Measurements from ENCODE around the gene GEMIN7. TPM values are rescaled to one million over a fixed set of nuclear protein-coding genes. Genes with fewer than 3 reads are reported as not detected.
A peak's percentile ranks its signal among the peaks of the same experiment; 100 is the strongest.

Gene GEMIN7
- total and polyA plus RNA-seq, 4 experiments from 2014 or later: 15.9 to 75.3 (median 26.2) TPM

DNA sequence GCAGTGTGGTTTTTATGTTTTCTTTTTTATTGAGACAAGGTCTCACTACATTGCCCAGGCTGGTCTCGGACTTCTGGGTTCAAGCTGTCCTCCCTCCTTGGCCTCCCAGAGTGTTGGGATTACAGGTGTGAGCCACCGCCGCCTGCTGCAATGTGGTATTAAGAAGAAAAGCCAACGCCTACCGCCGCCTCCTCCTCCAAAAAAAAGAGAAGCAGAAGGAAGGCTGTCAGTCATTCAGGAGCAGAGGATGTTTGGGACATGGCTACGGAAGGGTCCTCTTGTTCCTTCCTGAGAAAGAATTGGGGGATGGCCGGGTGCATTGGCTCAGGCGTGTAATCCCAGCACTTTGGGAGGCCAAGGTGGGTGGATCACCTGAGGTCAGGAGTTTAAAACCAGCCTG is 15.1 kb downstream of the GEMIN7 start:
- ChIA-PET POLR2A (ENCODE audit: partially characterized antibody) (interaction anchor here (5.0 kb wide), 1 partner anchor 17 kb away, joined by 106 read pairs; the partner anchor contains the start of genes GEMIN7 and ZNF296), CTCF (ENCODE audit: partially characterized antibody) (interaction anchor here (1.5 kb wide), 1 partner anchor 105 kb away, joined by 4 read pairs; no protein-coding TSS in a partner anchor)
- DNase-seq: no peak
- H3K27me3 Mint-ChIP-seq: no peaks in the 10 kb centered on the region
- H3K4me1 Mint-ChIP-seq: peaks cover 46 to 80% (median 66%) of the 10 kb centered on the region in 4 donors
- no peaks in the 10 kb centered on the region for H3K9me3 ChIP-seq (ENCODE audit: control insufficient read depth in 1 of 2, low read length in 2 of 2)
- peak overlapping the region; percentile 91 to 98 (median 92) for H3K4me3 Mint-ChIP-seq
- peaks cover 57% of the 10 kb centered on the region for H3K4me1 ChIP-seq (ENCODE audit: insufficient read depth, low read length)
- H3K27me3 ChIP-seq (ENCODE audit: insufficient read depth, low read length): no peaks in the 10 kb centered on the region
- peaks cover 6% of the 10 kb centered on the region for H3K36me3 ChIP-seq (ENCODE audit: insufficient read depth, low read length)
- intact Hi-C loops (cut with micrococcal nuclease): loop anchor here (5.0 kb wide), 1 partner anchor 638 kb away; the partner anchor contains the start of genes FBXO46 and MEIOSIN
- peak overlapping the region; percentile 90 to 94 for H3K4me3 ChIP-seq (ENCODE audit: low read length in 2 of 2)
- no peaks in the 10 kb centered on the region for H3K9me3 Mint-ChIP-seq
- H3K27ac Mint-ChIP-seq: peak overlapping the region; percentile 66 to 94 (median 87)
- peak overlapping the region; percentile 80 for H3K27ac ChIP-seq (ENCODE audit: low read depth, low read length)
- H3K36me3 Mint-ChIP-seq: peaks cover 5 to 22% of the 10 kb centered on the region in 2 donors

DNA sequence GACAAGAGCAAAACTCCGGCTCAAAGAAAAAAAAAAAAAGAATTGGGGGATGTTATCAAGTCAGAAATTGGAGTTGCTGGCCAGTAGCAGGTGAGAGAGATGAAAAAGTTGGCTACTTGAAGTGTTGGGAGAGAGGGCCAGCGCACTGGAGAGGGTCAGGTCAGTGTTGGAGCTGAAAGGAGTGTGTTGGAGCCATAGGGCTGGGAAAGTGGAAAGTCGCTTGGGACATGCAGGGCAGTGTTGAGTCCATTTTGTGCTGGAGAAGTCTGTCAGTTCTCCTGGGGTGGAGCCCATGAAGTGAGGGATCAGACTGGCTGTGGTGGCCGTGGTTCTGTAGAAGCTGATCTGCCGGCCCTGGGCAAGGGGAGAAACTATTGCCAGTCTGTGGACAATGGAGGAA is 15.6 kb downstream of the GEMIN7 start:
- Histone ChIP-seq H3K4me3 (ENCODE audit: low read length in 2 of 2) (no peak overlapping the region), H3K36me3 (ENCODE audit: insufficient read depth, low read length) (peaks cover 6% of the 10 kb centered on the region), H3K4me1 (ENCODE audit: insufficient read depth, low read length) (peaks cover 54% of the 10 kb centered on the region), H3K9me3 (ENCODE audit: control insufficient read depth in 1 of 2, low read length in 2 of 2) (no peaks in the 10 kb centered on the region), H3K27ac (ENCODE audit: low read depth, low read length) (no peak overlapping the region), H3K27me3 (ENCODE audit: insufficient read depth, low read length) (no peaks in the 10 kb centered on the region)
- Mint-ChIP-seq H3K9me3 (no peaks in the 10 kb centered on the region), H3K27me3 (no peaks in the 10 kb centered on the region), H3K36me3 (peaks cover 5 to 22% of the 10 kb centered on the region in 2 donors), H3K4me1 (peaks cover 48 to 84% (median 67%) of the 10 kb centered on the region in 4 donors), H3K27ac (peak overlapping the region; percentile 22 to 94 (median 45)), H3K4me3 (peak overlapping the region; percentile 76 to 98 (median 92))
- ChIA-PET POLR2A (ENCODE audit: partially characterized antibody) (no interaction called here), CTCF (ENCODE audit: partially characterized antibody) (no interaction called here)
- DNase-seq: no peak
- intact Hi-C loops (cut with micrococcal nuclease): loop anchor here (5.0 kb wide), 1 partner anchor 638 kb away; the partner anchor contains the start of genes FBXO46 and MEIOSIN

DNA sequence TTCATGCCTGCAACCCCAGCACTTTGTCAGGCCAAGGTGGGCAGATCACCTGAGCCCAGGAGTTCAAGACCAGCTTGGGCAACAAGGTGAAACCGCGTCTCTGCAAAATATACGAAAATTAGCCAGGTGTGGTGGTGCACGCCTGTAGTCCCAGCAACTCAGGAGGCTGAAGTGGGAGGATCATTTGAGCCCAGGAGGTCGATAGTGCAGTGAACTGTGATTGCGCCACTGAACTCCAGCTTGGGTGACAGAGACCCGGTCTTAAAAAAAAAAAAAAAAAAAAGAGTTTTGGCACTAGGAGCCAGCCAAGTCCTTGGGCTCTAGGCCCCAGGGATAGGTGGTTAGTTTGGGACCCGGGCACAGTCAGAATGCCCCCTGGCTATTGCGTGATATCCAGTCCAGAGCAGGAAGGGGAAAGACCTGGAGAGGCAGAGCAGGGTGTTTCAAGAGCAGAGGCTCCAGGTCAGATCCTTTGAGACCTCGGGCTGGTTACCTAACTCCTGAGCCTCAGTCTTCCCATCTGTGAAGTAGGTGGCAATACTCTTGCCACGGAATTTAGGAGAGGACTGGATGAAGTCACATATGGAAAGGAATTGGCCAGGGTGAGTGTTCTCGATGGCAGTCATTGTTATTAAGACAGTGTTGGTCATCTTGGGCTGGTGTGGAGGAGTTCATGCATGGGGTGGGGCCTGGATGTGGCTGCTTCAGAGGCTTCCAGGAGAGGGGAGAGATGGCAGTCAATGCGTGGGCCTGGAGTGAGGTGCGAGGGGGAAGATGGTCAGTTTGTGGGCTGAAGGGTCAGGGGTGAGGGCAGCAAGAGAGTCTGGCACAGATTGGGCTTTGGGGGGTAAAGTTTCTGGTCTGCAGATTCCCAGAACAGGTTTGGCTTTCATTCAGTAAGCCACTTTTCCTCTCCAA is 16.7 kb downstream of the GEMIN7 start:
- H3K27me3 ChIP-seq (ENCODE audit: insufficient read depth, low read length): no peaks in the 10 kb centered on the region

DNA sequence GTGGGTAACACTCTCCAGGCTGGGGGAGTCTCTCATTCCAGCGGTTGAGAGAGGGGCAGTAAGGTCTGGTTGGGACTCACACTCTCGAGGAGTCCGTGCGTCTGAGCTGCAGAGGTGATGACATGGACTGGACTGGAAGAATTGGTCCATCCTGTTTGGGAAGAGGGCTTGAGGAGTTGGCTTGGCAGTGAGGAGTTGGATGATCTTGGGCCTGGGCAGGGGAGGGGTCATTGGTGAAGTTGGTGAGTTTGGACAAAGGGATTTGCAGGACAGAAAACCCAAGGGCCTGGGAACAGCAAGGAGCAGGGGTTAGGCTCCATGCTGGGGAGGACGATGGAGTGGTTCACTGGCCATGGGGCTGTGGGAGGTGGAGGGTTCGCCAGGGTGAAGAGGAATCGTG is 17.6 kb downstream of the GEMIN7 start:
- no peaks in the 10 kb centered on the region for H3K27me3 ChIP-seq (ENCODE audit: insufficient read depth, low read length)
- no peak overlapping the region for H3K27ac ChIP-seq (ENCODE audit: low read depth, low read length)
- ChIA-PET CTCF (ENCODE audit: partially characterized antibody) (no interaction called here), POLR2A (ENCODE audit: partially characterized antibody) (no interaction called here)
- H3K36me3 ChIP-seq (ENCODE audit: insufficient read depth, low read length): no peaks in the 10 kb centered on the region
- peak overlapping the region in 4 of 8 donors; percentile 20 to 72 (median 49) for H3K4me3 Mint-ChIP-seq
- no peaks in the 10 kb centered on the region for H3K9me3 ChIP-seq (ENCODE audit: control insufficient read depth in 1 of 2, low read length in 2 of 2)
- DNase-seq: peak in 1 of 5 donors; percentile 13
- peaks cover 0 to 14% of the 10 kb centered on the region in 2 donors for H3K36me3 Mint-ChIP-seq
- H3K4me3 ChIP-seq (ENCODE audit: low read length in 2 of 2): no peak overlapping the region
- peaks cover 46 to 90% (median 71%) of the 10 kb centered on the region in 4 donors for H3K4me1 Mint-ChIP-seq
- intact Hi-C loops (cut with micrococcal nuclease): no loop called here
- H3K4me1 ChIP-seq (ENCODE audit: insufficient read depth, low read length): peaks cover 47% of the 10 kb centered on the region
- H3K27me3 Mint-ChIP-seq: no peaks in the 10 kb centered on the region
- H3K27ac Mint-ChIP-seq: peak overlapping the region in 6 of 7 donors; percentile 26 to 86 (median 76)
- no peaks in the 10 kb centered on the region for H3K9me3 Mint-ChIP-seq

More for the DNA sequence above, 16.7 kb downstream of the GEMIN7 start:
- Histone ChIP-seq H3K4me3 (ENCODE audit: low read length in 2 of 2) (no peak overlapping the region), H3K4me1 (ENCODE audit: insufficient read depth, low read length) (peaks cover 54% of the 10 kb centered on the region), H3K9me3 (ENCODE audit: control insufficient read depth in 1 of 2, low read length in 2 of 2) (no peaks in the 10 kb centered on the region), H3K36me3 (ENCODE audit: insufficient read depth, low read length) (no peaks in the 10 kb centered on the region), H3K27ac (ENCODE audit: low read depth, low read length) (no peak overlapping the region)
- H3K4me1 Mint-ChIP-seq: peaks cover 47 to 88% (median 70%) of the 10 kb centered on the region in 4 donors
- H3K4me3 Mint-ChIP-seq: peak overlapping the region in 5 of 8 donors; percentile 40 to 72 (median 65)
- H3K36me3 Mint-ChIP-seq: peaks cover 5 to 20% of the 10 kb centered on the region in 2 donors
- H3K9me3 Mint-ChIP-seq: no peaks in the 10 kb centered on the region
- DNase-seq: peak in 1 of 5 donors; percentile 5
- H3K27ac Mint-ChIP-seq: peak overlapping the region in 4 of 7 donors; percentile 66 to 86 (median 78)
- H3K27me3 Mint-ChIP-seq: no peaks in the 10 kb centered on the region
- intact Hi-C loops (cut with micrococcal nuclease): no loop called here
- POLR2A ChIA-PET (ENCODE audit: partially characterized antibody): no interaction called here
- CTCF ChIA-PET (ENCODE audit: partially characterized antibody): no interaction called here

DNA sequence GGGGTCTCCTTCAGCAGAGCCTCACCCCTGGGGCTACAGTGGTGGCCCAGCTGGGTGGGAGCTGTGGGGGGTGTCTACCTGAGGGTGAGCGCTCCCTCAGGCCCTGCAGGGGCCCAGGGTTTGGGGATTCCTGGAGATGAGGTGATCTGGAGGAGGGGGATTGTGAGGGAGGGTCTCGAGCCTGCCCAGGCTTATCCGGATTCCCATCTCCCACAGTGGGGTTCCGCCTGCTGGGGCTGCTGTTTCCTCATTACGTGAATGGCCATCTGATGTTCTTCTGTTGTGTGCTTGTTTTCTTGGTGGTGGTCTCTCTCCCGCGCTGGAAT is 18.4 kb downstream of the GEMIN7 start:
- peaks cover 50 to 92% (median 70%) of the 10 kb centered on the region in 4 donors for H3K4me1 Mint-ChIP-seq
- H3K27me3 ChIP-seq (ENCODE audit: insufficient read depth, low read length): no peaks in the 10 kb centered on the region

DNA sequence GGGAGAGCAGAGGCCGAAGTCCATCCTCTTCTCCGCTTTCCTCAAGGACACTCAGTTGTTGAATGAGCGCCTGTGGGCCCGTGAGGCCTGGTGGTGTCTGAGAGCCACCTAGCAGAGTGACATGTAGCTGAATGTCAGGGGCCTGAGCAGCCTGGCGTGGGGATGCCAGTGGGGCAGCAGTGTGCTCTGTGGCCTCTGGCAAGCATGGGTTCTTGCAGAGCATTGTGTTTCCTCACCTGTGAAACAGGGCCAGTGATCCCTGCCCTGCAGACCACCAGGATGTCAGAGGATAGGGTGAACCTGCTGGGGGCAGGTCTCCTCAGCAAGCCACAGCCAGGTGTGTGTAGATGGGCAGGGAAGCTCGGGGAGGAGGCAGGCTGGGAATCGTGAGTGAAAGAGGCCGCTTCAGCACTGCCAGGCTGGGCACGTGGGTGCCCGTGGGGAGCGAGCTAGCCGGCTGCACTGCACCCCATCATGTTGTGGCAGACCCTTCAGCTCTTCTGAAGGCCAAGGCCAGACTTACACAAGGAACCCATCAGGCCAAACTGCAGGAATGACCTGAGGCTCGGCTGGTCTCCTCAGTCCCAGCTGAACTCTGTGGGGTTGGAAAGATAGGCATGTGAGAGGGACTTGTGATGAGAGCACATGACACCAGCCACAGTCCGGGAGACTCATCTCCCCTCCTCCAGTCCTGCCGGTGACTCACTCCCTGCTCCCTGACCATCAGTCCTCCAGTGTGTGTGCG is 18.9 kb downstream of the GEMIN7 start:
- H3K27ac Mint-ChIP-seq: peak overlapping the region in 4 of 7 donors; percentile 17 to 66 (median 40)
- ChIA-PET POLR2A (ENCODE audit: partially characterized antibody) (no interaction called here), CTCF (ENCODE audit: partially characterized antibody) (interaction anchor here (1.0 kb wide), 1 partner anchor 28 kb away, joined by 4 read pairs; no protein-coding TSS in a partner anchor)
- Histone ChIP-seq H3K4me3 (ENCODE audit: low read length in 2 of 2) (no peak overlapping the region), H3K36me3 (ENCODE audit: insufficient read depth, low read length) (no peaks in the 10 kb centered on the region), H3K27me3 (ENCODE audit: insufficient read depth, low read length) (no peaks in the 10 kb centered on the region), H3K4me1 (ENCODE audit: insufficient read depth, low read length) (peaks cover 51% of the 10 kb centered on the region), H3K27ac (ENCODE audit: low read depth, low read length) (no peak overlapping the region), H3K9me3 (ENCODE audit: control insufficient read depth in 1 of 2, low read length in 2 of 2) (no peaks in the 10 kb centered on the region)
- H3K9me3 Mint-ChIP-seq: no peaks in the 10 kb centered on the region
- intact Hi-C loops (cut with micrococcal nuclease): no loop called here
- H3K36me3 Mint-ChIP-seq: peaks cover 0 to 6% of the 10 kb centered on the region in 2 donors
- DNase-seq: peak in 1 of 5 donors; percentile 31
- no peaks in the 10 kb centered on the region for H3K27me3 Mint-ChIP-seq
- peak overlapping the region in 3 of 8 donors; percentile 49 to 70 (median 54) for H3K4me3 Mint-ChIP-seq
- H3K4me1 Mint-ChIP-seq: peaks cover 50 to 93% (median 69%) of the 10 kb centered on the region in 4 donors

More for the DNA sequence above, 18.4 kb downstream of the GEMIN7 start:
- peaks cover 0 to 10% of the 10 kb centered on the region in 2 donors for H3K36me3 Mint-ChIP-seq
- no peaks in the 10 kb centered on the region for H3K36me3 ChIP-seq (ENCODE audit: insufficient read depth, low read length)
- H3K9me3 Mint-ChIP-seq: no peaks in the 10 kb centered on the region
- ChIA-PET CTCF (ENCODE audit: partially characterized antibody) (interaction anchor here (1.0 kb wide), 1 partner anchor 29 kb away, joined by 4 read pairs; no protein-coding TSS in a partner anchor), POLR2A (ENCODE audit: partially characterized antibody) (no interaction called here)
- peak overlapping the region in 5 of 7 donors; percentile 17 to 73 (median 57) for H3K27ac Mint-ChIP-seq
- no peak overlapping the region for H3K4me3 ChIP-seq (ENCODE audit: low read length in 2 of 2)
- H3K27me3 Mint-ChIP-seq: no peaks in the 10 kb centered on the region
- H3K27ac ChIP-seq (ENCODE audit: low read depth, low read length): no peak overlapping the region
- peak overlapping the region in 3 of 8 donors; percentile 49 to 70 (median 54) for H3K4me3 Mint-ChIP-seq
- intact Hi-C loops (cut with micrococcal nuclease): no loop called here
- DNase-seq: peak in 1 of 5 donors; percentile 20
- H3K9me3 ChIP-seq (ENCODE audit: control insufficient read depth in 1 of 2, low read length in 2 of 2): no peaks in the 10 kb centered on the region
- peaks cover 46% of the 10 kb centered on the region for H3K4me1 ChIP-seq (ENCODE audit: insufficient read depth, low read length)
